K562 (cell line): ENCODE measurements around the gene ITGA7. TPM values are rescaled to one million over a fixed set of nuclear protein-coding genes. Genes with fewer than 3 reads are reported as not detected.

ENCODE experiments used
- ATAC-seq: fragments of 200-7000 bp; cut with Tn5 transposase; 3 replicates; pipeline ENCODE4 v1.9.1; 2020; ENCODE audit warnings: moderate library complexity
- BruUV-seq: library from RNA; stranded (reverse); fragments of 400-500 nt; replicated peaks from 2 replicates; lab custom pipeline; 2021; lab: Mats Ljungman, UMichigan
- CTCF ChIA-PET: fragments of 300-600 bp; formaldehyde crosslinking; extraction: SDS; loops from one replicate; lab custom pipeline; 2021; ENCODE audit warnings: low intra/inter-chr PET ratio; lab: Yijun Ruan, JAX
- POLR2A ChIA-PET: fragments of 300-600, 350-650 bp; sonication (Branson Sonifier 250); formaldehyde crosslinking; extraction: SDS; loops from one replicate; lab custom pipeline; 2021; ENCODE audit warnings: antibody characterized with exemption, inconsistent platforms; lab: Yijun Ruan, JAX
- DNase-seq, 4 experiments: peaks; one replicate each; pipeline versions ENCODE4 v3.0.0 to v3.0.0-alpha.2; 2011 to 2018; ENCODE audit warnings: low spot score in 3 of 4, mixed read lengths in 3 of 4; ENCODE audit errors: extremely low read depth in 1 of 4
- FAIRE-seq: peaks from 2 replicates; lab custom pipeline; 2011; peaks lifted over from hg19 to GRCh38; lab: Jason Lieb, UNC
- H2AFZ ChIP-seq: 2 replicates; pipeline ENCODE4 v1.6.0; 2011; ENCODE audit warnings: low read depth, low read length, control low read depth, inconsistent platforms
- H3K27ac ChIP-seq: fragments of 200-600 bp; 3 replicates; pipeline ENCODE4 v1.8.0; 2011; ENCODE audit warnings: low read depth, mild to moderate bottlenecking, control low read depth, inconsistent platforms, low read length, moderate library complexity, mixed read lengths; ENCODE audit errors: extremely low read depth
- H3K27me3 ChIP-seq, 2 experiments: fragments of 300-600 bp in 1 of 2; 2 replicates in 1 of 2; 3 replicates in 1 of 2; pipeline versions ENCODE4 v1.6.0 to v1.8.0; 2011; ENCODE audit warnings: inconsistent platforms in 2 of 2, low read length in 2 of 2, mild to moderate bottlenecking in 1 of 2, mixed read lengths in 1 of 2, moderate library complexity in 1 of 2; ENCODE audit not compliant: control insufficient read depth in 2 of 2, insufficient read depth in 2 of 2
- H3K36me3 ChIP-seq: fragments of 300-600 bp; 3 replicates; pipeline ENCODE4 v1.8.0; 2011; ENCODE audit warnings: mild to moderate bottlenecking, low read length, inconsistent platforms; ENCODE audit not compliant: control insufficient read depth, insufficient read depth
- H3K4me1 ChIP-seq, 2 experiments: fragments of 200-600 bp in 1 of 2; replicated peaks in 1 of 2; 2 replicates in 1 of 2; 3 replicates in 1 of 2; pipeline versions ENCODE4 v1.5.1 to v1.8.0; 2011; ENCODE audit warnings: inconsistent platforms in 2 of 2, low read length in 2 of 2, mild to moderate bottlenecking in 1 of 2, mixed read lengths in 1 of 2, moderate library complexity in 1 of 2; ENCODE audit not compliant: control insufficient read depth in 2 of 2, insufficient read depth in 2 of 2
- H3K4me2 ChIP-seq: 2 replicates; pipeline ENCODE4 v1.6.1; 2011; ENCODE audit warnings: low read length, control low read depth, inconsistent platforms, mixed read lengths; ENCODE audit not compliant: insufficient read depth
- H3K4me3 ChIP-seq: fragments of 200-600 bp; sonication (generic), shearing (Covaris generic); 2 replicates; pipeline ENCODE4 v1.5.1; 2016; ENCODE audit warnings: control low read depth, inconsistent platforms
- H3K79me2 ChIP-seq: fragments of 200-600 bp; 3 replicates; pipeline ENCODE4 v1.8.0; 2011; ENCODE audit warnings: low read length, inconsistent platforms; ENCODE audit not compliant: control insufficient read depth, insufficient read depth
- H3K9ac ChIP-seq, 2 experiments: 2 replicates each; pipeline versions ENCODE4 v1.6.0 to v1.6.1; 2011; ENCODE audit warnings: low read depth in 2 of 2, low read length in 2 of 2, control low read depth in 1 of 2, inconsistent platforms in 1 of 2, mild to moderate bottlenecking in 1 of 2, mixed read lengths in 1 of 2; ENCODE audit not compliant: insufficient read depth in 1 of 2
- H3K9me1 ChIP-seq: one replicate; pipeline ENCODE4 v1.6.0; 2011; ENCODE audit warnings: inconsistent platforms, mild to moderate bottlenecking, low read length, moderate library complexity; ENCODE audit not compliant: control insufficient read depth, insufficient read depth
- H3K9me3 ChIP-seq: replicated peaks from 2 replicates; pipeline ENCODE4 v1.5.1; 2011; ENCODE audit warnings: low read depth, low read length, inconsistent platforms; ENCODE audit not compliant: control insufficient read depth, insufficient read depth
- H4K20me1 ChIP-seq: replicated peaks from 2 replicates; pipeline ENCODE4 v1.6.1; 2011; ENCODE audit warnings: low read length, inconsistent platforms, mixed read lengths; ENCODE audit not compliant: control insufficient read depth, insufficient read depth
- ELF2 ChIP-seq: fragments of 250-450 bp; sonication (Bioruptor Pico); IDR thresholded peaks from 2 replicates; pipeline ENCODE4 v1.5.0; 2021; ENCODE audit warnings: mild to moderate bottlenecking
- HDAC2 ChIP-seq: fragments of 450-650 bp; IDR thresholded peaks from 2 replicates; pipeline ENCODE4 v1.6.1; 2016; ENCODE audit warnings: mild to moderate bottlenecking
- IRF1 ChIP-seq: sonication (generic); formaldehyde crosslinking; IDR thresholded peaks from 2 replicates; pipeline ENCODE4 v1.8.0; 2022; ENCODE audit warnings: missing genetic modification reagents, mild to moderate bottlenecking, borderline replicate concordance
- JUND ChIP-seq, 2 experiments: IDR thresholded peaks; 2 replicates in 1 of 2; 3 replicates in 1 of 2; pipeline ENCODE4 v1.6.1; 2011; ENCODE audit warnings: borderline replicate concordance in 2 of 2, low read depth in 2 of 2, low read length in 2 of 2, improper control_type of control experiment in 1 of 2, missing biosample characterization in 1 of 2, missing genetic modification characterization in 1 of 2, missing genetic modification reagents in 1 of 2
- KDM1A ChIP-seq, 2 experiments: fragments of 450-650 bp; IDR thresholded peaks; 2 replicates each; pipeline ENCODE4 v1.6.1; 2016; ENCODE audit warnings: mild to moderate bottlenecking in 2 of 2
- SAP30 ChIP-seq: fragments of 200-600 bp; sonication (generic); IDR thresholded peaks from 2 replicates; pipeline ENCODE4 v1.6.1; 2012; ENCODE audit warnings: borderline replicate concordance, low read depth, mild to moderate bottlenecking, moderate library complexity, low read length, control low read depth, inconsistent platforms; ENCODE audit not compliant: insufficient read depth, poor library complexity, severe bottlenecking
- SMARCE1 ChIP-seq: fragments of 450-650 bp; IDR thresholded peaks from 2 replicates; pipeline ENCODE4 v1.7.1; 2016; ENCODE audit warnings: mild to moderate bottlenecking
- ZNF12 ChIP-seq: sonication (generic); formaldehyde crosslinking; IDR thresholded peaks from 2 replicates; pipeline ENCODE4 v1.4.0; 2020; ENCODE audit warnings: mild to moderate bottlenecking, missing genetic modification reagents
- ZNF212 ChIP-seq: fragments of 450-650 bp; formaldehyde crosslinking; IDR thresholded peaks from 2 replicates; pipeline ENCODE4 v1.4.0; 2020; ENCODE audit warnings: mild to moderate bottlenecking
- ZNF655 ChIP-seq: fragments of 250-450 bp; sonication (Bioruptor Pico); IDR thresholded peaks from 2 replicates; pipeline ENCODE4 v1.5.0; 2021
- ZNF740 ChIP-seq, 3 experiments: fragments of 200-800 bp in 1 of 3; sonication (Bioruptor generic) in 1 of 3; sonication (generic) in 1 of 3; formaldehyde crosslinking in 1 of 3; IDR thresholded peaks; 2 replicates each; pipeline versions ENCODE4 v1.6.1 to v1.8.0; 2016 to 2022; ENCODE audit warnings: mild to moderate bottlenecking in 2 of 3, missing compliant biosample characterization in 2 of 3, missing genetic modification characterization in 2 of 3, missing genetic modification reagents in 1 of 3
- ZNF778 ChIP-seq: fragments of 450-650 bp; formaldehyde crosslinking; IDR thresholded peaks from 2 replicates; pipeline ENCODE4 v1.4.0; 2020; ENCODE audit warnings: mild to moderate bottlenecking, moderate library complexity
- WGBS: fragments of 100-300 bp; shearing (Covaris generic); methylation state at CpG from one replicate; pipeline ENCODE4 v1.1.6; 2016; ENCODE audit warnings: low coverage, mixed read lengths; ENCODE audit not compliant: insufficient coverage; ENCODE audit errors: missing lambda C conversion rate; 5-methylcytosine and 5-hydroxymethylcytosine counted together
- in situ Hi-C: fragments of 300-500 bp; cut with MboI; formaldehyde crosslinking; loops from 4 replicates; pipeline ENCODE4 v1.15.0; 2018; ENCODE audit warnings: inconsistent platforms, mixed read lengths
- intact Hi-C: fragments of 100-400 bp; cut with micrococcal nuclease; formaldehyde crosslinking; loops from 2 replicates; pipeline ENCODE4 v1.14.2; 2022
- polyA plus RNA-seq, 8 experiments: library from polyadenylated mRNA; depleted of rRNA in 4 of 8; stranded (reverse) in 5 of 8; unstranded in 3 of 8; fragments of >200 nt; fragmentation: Nextera tagmentation in 2 of 8; fragmentation: Illumina TruSeq in 1 of 8; extraction: Ambion mirVana in 2 of 8; extraction: Trizol in 1 of 8; gene quantifications; 2 replicates each; pipeline versions ENCODE4 v1.2.1 to v1.2.3, GENCODE V29; 2011 to 2014; ENCODE audit warnings: inconsistent platforms in 1 of 8, missing spikeins in 1 of 8
- total RNA-seq, 7 experiments: library from RNA; depleted of rRNA in 6 of 7; stranded (reverse); fragments of >200 nt in 6 of 7; fragmentation: Illumina TruSeq in 2 of 7; extraction: Trizol in 2 of 7; gene quantifications; 2 replicates each; pipeline versions ENCODE4 v1.2.1 to v1.2.3, GENCODE V29; 2011 to 2021; ENCODE audit warnings: low replicate concordance in 1 of 7
- TF ChIP-seq, protein P1 (sequence below): fragments of 250-450 bp; sonication (Bioruptor Pico); IDR thresholded peaks from 2 replicates; pipeline ENCODE4 v1.4.0; 2020; ENCODE audit warnings: mild to moderate bottlenecking

Gene ITGA7
- total and polyA plus RNA-seq, 9 of the 15 experiments (the other 6 are each of a cell fraction or from before 2014, with no cell fraction given) = 0.11 to 2.3 (median 0.56) TPM; not detected in 1

DNA sequence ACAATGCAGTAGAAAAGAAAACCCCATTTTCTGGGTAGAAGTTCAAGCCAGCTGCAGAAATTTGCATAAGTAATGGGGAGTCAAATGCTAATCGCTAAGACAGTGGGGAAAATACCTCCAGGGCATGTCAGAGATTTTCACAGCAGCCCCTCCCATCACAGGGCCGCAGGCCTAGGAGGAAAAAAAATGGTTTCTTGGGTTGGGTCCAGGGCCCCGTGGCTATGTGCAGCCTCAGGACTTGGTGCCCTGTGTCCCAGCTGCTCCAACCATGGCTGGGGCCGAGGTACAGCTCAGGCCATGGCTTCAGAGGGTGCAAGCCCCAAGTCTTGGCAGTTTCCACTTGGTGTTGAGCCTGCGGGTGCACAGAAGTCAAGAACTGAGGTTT is 56.4 kb downstream of the ITGA7 start:
- Histone ChIP-seq H3K27me3 (no peaks in the 10 kb centered on the region), H3K79me2 (no peaks in the 10 kb centered on the region), H3K4me2 (no peak overlapping the region), H3K4me1 (peaks cover 5 to 9% of the 10 kb centered on the region in 2 experiments; a peak in 3 of 5 replicates), H3K9me1 (no peaks in the 10 kb centered on the region), H4K20me1 (no peaks in the 10 kb centered on the region), H3K36me3 (no peaks in the 10 kb centered on the region), H2AFZ (0 out of 2 replicates have a peak overlapping the region, but pooled peaks have one; percentile 24), H3K27ac (no peak overlapping the region), H3K9me3 (peaks cover 2% of the 10 kb centered on the region), H3K9ac (no peak overlapping the region), H3K4me3 (no peak overlapping the region)
- no peak for TF ChIP-seq ZNF740 (CRISPR knock-in tag; IDR thresholded peaks at IDR 0.05)
- no peak for TF ChIP-seq ZNF740 (tag; IDR thresholded peaks at IDR 0.05)
- no peak for TF ChIP-seq SMARCE1
- no peak for TF ChIP-seq JUND (IDR thresholded peaks at IDR 0.05; ENCODE audit: borderline replicate concordance, low read depth, low read length)
- TF ChIP-seq JUND (tag; IDR thresholded peaks at IDR 0.05; ENCODE audit: borderline replicate concordance, low read depth, low read length) = no peak
- no peak for TF ChIP-seq ZNF778 (CRISPR knock-in tag)
- TF ChIP-seq ZNF12 = no peak
- TF ChIP-seq ZNF212 (CRISPR knock-in tag) = no peak
- no peak for TF ChIP-seq ELF2 (CRISPR knock-in tag)
- TF ChIP-seq IRF1 (CRISPR knock-in tag) = no peak
- no peak for TF ChIP-seq HDAC2
- TF ChIP-seq KDM1A (IDR thresholded peaks at IDR 0.05) = no peak
- no peak for TF ChIP-seq SAP30
- no peak for TF ChIP-seq ZNF655 (CRISPR knock-in tag)
- TF ChIP-seq, protein P1, sequence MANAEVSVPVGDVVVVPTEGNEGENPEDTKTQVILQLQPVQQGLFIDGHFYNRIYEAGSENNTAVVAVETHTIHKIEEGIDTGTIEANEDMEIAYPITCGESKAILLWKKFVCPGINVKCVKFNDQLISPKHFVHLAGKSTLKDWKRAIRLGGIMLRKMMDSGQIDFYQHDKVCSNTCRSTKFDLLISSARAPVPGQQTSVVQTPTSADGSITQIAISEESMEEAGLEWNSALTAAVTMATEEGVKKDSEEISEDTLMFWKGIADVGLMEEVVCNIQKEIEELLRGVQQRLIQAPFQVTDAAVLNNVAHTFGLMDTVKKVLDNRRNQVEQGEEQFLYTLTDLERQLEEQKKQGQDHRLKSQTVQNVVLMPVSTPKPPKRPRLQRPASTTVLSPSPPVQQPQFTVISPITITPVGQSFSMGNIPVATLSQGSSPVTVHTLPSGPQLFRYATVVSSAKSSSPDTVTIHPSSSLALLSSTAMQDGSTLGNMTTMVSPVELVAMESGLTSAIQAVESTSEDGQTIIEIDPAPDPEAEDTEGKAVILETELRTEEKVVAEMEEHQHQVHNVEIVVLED = no peak
- in situ Hi-C loops = no loop called here
- no peak for DNase-seq
- WGBS = 10% methylated on average over 5 of the region's 5 CpGs
- POLR2A ChIA-PET = no interaction called here
- FAIRE-seq = no peak
- intact Hi-C loops = no loop called here
- CTCF ChIA-PET = no interaction called here
- ATAC-seq = no peak
- no TSS peak for BruUV-seq
